Urinary bladder (tissue), 4 donors: Measurements from ENCODE around the gene FAM174B. TPM values are rescaled to one million over a fixed set of nuclear protein-coding genes. Genes with fewer than 3 reads are reported as not detected.

Source experiments
- DNase-seq: peaks from one replicate; pipeline ENCODE4 v3.0.0-alpha.2; 2015; ENCODE audit errors: extremely low spot score
- H3K27ac ChIP-seq: one replicate; pipeline ENCODE4 v1.5.1; 2013; ENCODE audit warnings: low read depth, mild to moderate bottlenecking, moderate library complexity
- H3K36me3 ChIP-seq: one replicate; pipeline ENCODE4 v1.6.1; 2013; ENCODE audit warnings: mild to moderate bottlenecking, moderate library complexity; ENCODE audit not compliant: insufficient read depth
- H3K4me1 ChIP-seq: one replicate; pipeline ENCODE4 v1.6.1; 2013; ENCODE audit warnings: mild to moderate bottlenecking, moderate library complexity; ENCODE audit not compliant: insufficient read depth
- H3K4me3 ChIP-seq: one replicate; pipeline ENCODE4 v1.5.1; 2013; ENCODE audit warnings: low read depth, low read length
- WGBS: extraction: QIAGEN DNeasy Blood & Tissue Kit; methylation state at CpG from one replicate; pipeline ENCODE4 v1.1.7; 2013; 5-methylcytosine and 5-hydroxymethylcytosine counted together
- polyA plus RNA-seq: library from polyadenylated mRNA; stranded (reverse); fragments of 200-250 nt; gene quantifications from one replicate; pipeline ENCODE4 v1.2.3, GENCODE V29; 2013
- total RNA-seq: library from RNA; depleted of rRNA; stranded (reverse); fragments of >200 nt; gene quantifications from one replicate; pipeline ENCODE4 v1.2.3, GENCODE V29; 2014
- donor health status: healthy with polysubstance abuse.
- donor health status: healthy.

The FAM174B gene
- total and polyA plus RNA-seq, 2 donors, result 12.3 to 26.1 TPM

GRCh38 chr15:92672102-92672501, 16.5 kb upstream of the FAM174B start:
- Histone ChIP-seq H3K36me3 (no peaks in the 10 kb centered on the region), H3K4me1 (no peaks in the 10 kb centered on the region), H3K27ac (no peak overlapping the region), H3K4me3 (no peak overlapping the region)
- DNase-seq, result no peak
- WGBS, result 68% methylated on average over 6 of the region's 6 CpGs

- H3K4me1 ChIP-seq, result no peaks in the 10 kb centered on the region
- no peaks in the 10 kb centered on the region for H3K36me3 ChIP-seq
- 94% methylated on average over 3 of the region's 3 CpGs for WGBS
- DNase-seq, result no peak
- H3K27ac ChIP-seq, result no peak overlapping the region
- no peak overlapping the region for H3K4me3 ChIP-seq
Observed at GRCh38 chr15:92671406-92671805, 15.8 kb upstream of the FAM174B start.

GRCh38 chr15:92670621-92671020, 15.0 kb upstream of the FAM174B start:
- Histone ChIP-seq H3K4me3 (no peak overlapping the region), H3K4me1 (no peaks in the 10 kb centered on the region), H3K27ac (no peak overlapping the region), H3K36me3 (no peaks in the 10 kb centered on the region)
- DNase-seq, result no peak
- 94% methylated on average over 2 of the region's 2 CpGs for WGBS

- no peaks in the 10 kb centered on the region for H3K4me1 ChIP-seq
- no peak overlapping the region for H3K27ac ChIP-seq
- H3K4me3 ChIP-seq, result no peak overlapping the region
- WGBS, result 72% methylated on average over 2 of the region's 2 CpGs
- H3K36me3 ChIP-seq, result no peaks in the 10 kb centered on the region
- no peak for DNase-seq
Observed at GRCh38 chr15:92669432-92669831, 13.9 kb upstream of the FAM174B start.

GRCh38 chr15:92668620-92669019, 13.0 kb upstream of the FAM174B start:
- WGBS, result 79% methylated on average over 3 of the region's 3 CpGs
- no peak overlapping the region for H3K27ac ChIP-seq
- H3K4me3 ChIP-seq, result no peak overlapping the region
- no peaks in the 10 kb centered on the region for H3K4me1 ChIP-seq
- no peak for DNase-seq
- H3K36me3 ChIP-seq, result no peaks in the 10 kb centered on the region

- WGBS, result 56% methylated on average over 6 of the region's 6 CpGs
- DNase-seq, result no peak
- no peak overlapping the region for H3K4me3 ChIP-seq
- H3K27ac ChIP-seq, result no peak overlapping the region
- no peaks in the 10 kb centered on the region for H3K4me1 ChIP-seq
- no peaks in the 10 kb centered on the region for H3K36me3 ChIP-seq
Observed at GRCh38 chr15:92667970-92668485, 12.5 kb upstream of the FAM174B start.

- no peak for DNase-seq
- Histone ChIP-seq H3K27ac (no peak overlapping the region), H3K36me3 (no peaks in the 10 kb centered on the region), H3K4me3 (no peak overlapping the region), H3K4me1 (no peaks in the 10 kb centered on the region)
- 36% methylated on average over 13 of the region's 13 CpGs for WGBS
Observed at GRCh38 chr15:92667287-92667904, 11.8 kb upstream of the FAM174B start.

- Histone ChIP-seq H3K4me3 (no peak overlapping the region), H3K4me1 (no peaks in the 10 kb centered on the region), H3K36me3 (no peaks in the 10 kb centered on the region), H3K27ac (no peak overlapping the region)
- no peak for DNase-seq
- 32% methylated on average over 10 of the region's 10 CpGs for WGBS
Observed at GRCh38 chr15:92666780-92667179, 11.2 kb upstream of the FAM174B start.

- Histone ChIP-seq H3K27ac (no peak overlapping the region), H3K4me3 (no peak overlapping the region), H3K4me1 (no peaks in the 10 kb centered on the region), H3K36me3 (no peaks in the 10 kb centered on the region)
- DNase-seq, result no peak
- 14% methylated on average over 10 of the region's 10 CpGs for WGBS
Observed at GRCh38 chr15:92665100-92665555, 9.6 kb upstream of the FAM174B start.

GRCh38 chr15:92664178-92664900, 8.8 kb upstream of the FAM174B start:
- Histone ChIP-seq H3K36me3 (no peaks in the 10 kb centered on the region), H3K4me3 (no peak overlapping the region), H3K27ac (no peak overlapping the region), H3K4me1 (no peaks in the 10 kb centered on the region)
- WGBS, result 84% methylated on average over 12 of the region's 12 CpGs
- no peak for DNase-seq

GRCh38 chr15:92663250-92663951, 7.8 kb upstream of the FAM174B start:
- Histone ChIP-seq H3K27ac (no peak overlapping the region), H3K4me3 (no peak overlapping the region), H3K4me1 (no peaks in the 10 kb centered on the region), H3K36me3 (no peaks in the 10 kb centered on the region)
- no peak for DNase-seq
- 94% methylated on average over 13 of the region's 13 CpGs for WGBS

GRCh38 chr15:92662762-92663161, 7.2 kb upstream of the FAM174B start:
- 92% methylated on average over 4 of the region's 4 CpGs for WGBS

GRCh38 chr15:92661956-92662355, 6.4 kb upstream of the FAM174B start:
- H3K36me3 ChIP-seq, result no peaks in the 10 kb centered on the region
- DNase-seq, result no peak
- H3K4me3 ChIP-seq, result no peak overlapping the region
- H3K4me1 ChIP-seq, result no peaks in the 10 kb centered on the region
- no peak overlapping the region for H3K27ac ChIP-seq

More at GRCh38 chr15:92662762-92663161, 7.2 kb upstream of the FAM174B start:
- Histone ChIP-seq H3K4me3 (no peak overlapping the region), H3K4me1 (no peaks in the 10 kb centered on the region), H3K36me3 (no peaks in the 10 kb centered on the region), H3K27ac (no peak overlapping the region)
- DNase-seq, result no peak

GRCh38 chr15:92661069-92661468, 5.5 kb upstream of the FAM174B start:
- Histone ChIP-seq H3K4me1 (no peaks in the 10 kb centered on the region), H3K4me3 (no peak overlapping the region), H3K36me3 (no peaks in the 10 kb centered on the region), H3K27ac (no peak overlapping the region)
- no peak for DNase-seq
- WGBS, result 92% methylated on average over 11 of the region's 11 CpGs
